OCI-LY1 (cell line): ENCODE results near the gene ABR.

Experiments used
- CTCF ChIP-seq: fragments of 200-600 bp; sonication (generic), shearing (Covaris generic); IDR thresholded peaks from 2 replicates; pipeline ENCODE4 v1.5.1; 2017; ENCODE audit warnings: mild to moderate bottlenecking, antibody characterized with exemption, low read length, moderate library complexity, mixed read lengths
- EZH2 ChIP-seq: fragments of 200-600 bp; sonication (generic), shearing (Covaris generic); IDR thresholded peaks from 2 replicates; pipeline ENCODE4 v1.8.0; 2017; ENCODE audit warnings: borderline replicate concordance, mixed run types, mild to moderate bottlenecking, antibody characterized with exemption, low read length, moderate library complexity, mixed read lengths

DNA sequence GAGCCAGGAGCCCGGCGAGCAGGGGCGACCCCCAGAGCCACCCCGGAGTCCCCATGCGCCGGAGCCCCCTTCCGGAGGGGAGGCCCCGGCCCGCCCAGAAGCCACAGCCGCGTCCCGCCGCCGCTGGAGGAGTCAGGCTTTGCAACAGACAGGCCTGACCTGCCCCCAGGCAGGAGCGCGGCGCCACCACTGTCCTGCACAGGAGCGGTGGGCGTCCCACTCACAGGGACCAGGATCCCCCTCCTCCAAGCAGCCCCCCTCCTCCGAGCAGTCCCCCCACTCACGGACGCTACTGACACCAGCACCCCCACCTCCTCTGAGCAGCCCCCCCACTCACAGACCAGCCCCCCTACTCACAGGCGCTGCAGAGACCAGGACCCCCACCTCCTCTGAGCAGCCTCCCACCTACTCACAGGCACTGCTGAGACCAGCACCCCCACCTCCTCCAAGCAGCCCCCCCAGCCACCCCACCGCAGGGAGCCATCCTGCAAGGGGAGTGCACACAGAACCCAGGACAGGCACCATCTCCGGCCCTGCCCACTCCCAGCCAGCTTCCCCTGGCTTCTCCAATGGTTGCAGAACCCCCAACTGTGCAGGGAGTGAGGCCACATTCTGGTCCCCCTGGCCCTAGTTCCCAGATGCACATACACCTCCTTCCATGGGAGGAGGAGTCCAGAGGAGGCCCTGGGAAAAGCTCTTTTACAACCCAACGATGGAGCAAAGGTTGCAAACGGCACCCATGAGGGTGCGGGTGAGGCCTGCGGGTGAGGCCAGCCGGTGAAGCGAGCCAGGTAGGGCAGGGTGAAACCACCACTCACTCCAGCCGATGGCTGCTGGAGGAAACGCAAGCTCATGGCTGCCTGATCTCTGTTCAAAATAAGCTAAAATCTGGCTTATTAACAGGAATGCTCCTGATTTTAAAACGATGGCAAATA is 69.9 kb downstream of the ABR start:
- TF ChIP-seq CTCF: no peak
- TF ChIP-seq EZH2: no peak
